ENCODE results near the gene FAM149B1.

The FAM149B1 gene

DNA sequence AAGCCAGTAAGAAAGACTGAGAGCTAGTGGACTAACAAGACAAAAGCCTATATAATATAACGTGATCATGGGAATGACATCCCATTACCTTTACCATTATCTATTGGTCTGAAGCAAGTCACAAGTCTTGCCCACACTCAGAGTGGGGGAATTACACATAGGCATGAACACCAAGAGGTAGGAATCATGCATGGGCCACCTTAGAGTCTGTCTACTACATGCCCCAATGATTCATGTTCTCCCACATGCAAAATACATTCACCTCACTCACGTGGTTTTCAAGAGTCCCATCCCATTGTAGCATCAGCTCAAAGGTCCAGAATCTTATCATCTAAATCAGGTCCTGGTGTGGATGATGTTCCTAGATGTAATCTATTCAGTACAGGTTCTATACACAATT lies 49.7 kb downstream of the FAM149B1 start:
- no peak overlapping the region for H3K4me3 ChIP-seq (ENCODE audit: low read depth, low read length)
- TF ChIP-seq, protein P1, sequence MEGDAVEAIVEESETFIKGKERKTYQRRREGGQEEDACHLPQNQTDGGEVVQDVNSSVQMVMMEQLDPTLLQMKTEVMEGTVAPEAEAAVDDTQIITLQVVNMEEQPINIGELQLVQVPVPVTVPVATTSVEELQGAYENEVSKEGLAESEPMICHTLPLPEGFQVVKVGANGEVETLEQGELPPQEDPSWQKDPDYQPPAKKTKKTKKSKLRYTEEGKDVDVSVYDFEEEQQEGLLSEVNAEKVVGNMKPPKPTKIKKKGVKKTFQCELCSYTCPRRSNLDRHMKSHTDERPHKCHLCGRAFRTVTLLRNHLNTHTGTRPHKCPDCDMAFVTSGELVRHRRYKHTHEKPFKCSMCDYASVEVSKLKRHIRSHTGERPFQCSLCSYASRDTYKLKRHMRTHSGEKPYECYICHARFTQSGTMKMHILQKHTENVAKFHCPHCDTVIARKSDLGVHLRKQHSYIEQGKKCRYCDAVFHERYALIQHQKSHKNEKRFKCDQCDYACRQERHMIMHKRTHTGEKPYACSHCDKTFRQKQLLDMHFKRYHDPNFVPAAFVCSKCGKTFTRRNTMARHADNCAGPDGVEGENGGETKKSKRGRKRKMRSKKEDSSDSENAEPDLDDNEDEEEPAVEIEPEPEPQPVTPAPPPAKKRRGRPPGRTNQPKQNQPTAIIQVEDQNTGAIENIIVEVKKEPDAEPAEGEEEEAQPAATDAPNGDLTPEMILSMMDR (IDR thresholded peaks at IDR 0.05; ENCODE audit: low read depth, low read length), result no peak

DNA sequence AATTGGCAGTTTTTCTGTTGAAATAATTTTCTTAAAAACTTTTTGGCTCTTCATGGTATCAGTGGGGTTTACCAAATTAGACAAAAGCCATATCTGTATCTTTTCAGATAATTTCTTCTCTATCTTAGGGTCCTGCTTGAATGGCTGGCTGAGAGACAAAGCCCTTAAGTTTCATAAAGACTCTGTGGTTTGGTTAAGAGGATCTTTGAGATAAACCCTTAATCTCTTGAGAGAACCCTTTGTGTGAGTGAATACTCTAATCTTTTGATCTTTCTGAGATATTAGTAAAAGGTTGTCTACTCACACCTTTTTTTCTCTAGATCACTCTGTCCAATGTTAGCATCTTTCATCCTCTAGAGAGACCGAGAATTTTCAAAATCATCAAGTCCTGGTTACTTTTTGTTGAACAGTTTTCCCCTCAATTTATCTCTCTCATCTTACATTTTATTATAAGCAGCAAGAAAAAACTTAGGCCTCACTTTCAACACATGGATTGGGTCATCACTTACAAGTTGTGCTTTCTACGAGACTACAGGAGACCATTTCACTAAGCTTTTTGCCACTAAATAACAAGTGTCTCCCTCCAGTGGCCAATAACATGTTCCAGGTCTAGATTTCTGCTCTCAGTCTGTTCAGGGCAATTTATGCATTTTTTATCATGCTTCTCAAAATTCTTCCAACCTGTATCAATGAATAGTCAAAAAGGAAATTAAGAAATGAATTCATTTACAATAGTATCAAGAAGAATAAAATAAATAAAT lies 50.7 kb downstream of the FAM149B1 start:
- TF ChIP-seq, protein P1 (IDR thresholded peaks at IDR 0.05; ENCODE audit: low read depth, low read length), result no peak; the same call in 1 of the 2 replicates
- no peak overlapping the region for H3K4me3 ChIP-seq (ENCODE audit: low read depth, low read length)

DNA sequence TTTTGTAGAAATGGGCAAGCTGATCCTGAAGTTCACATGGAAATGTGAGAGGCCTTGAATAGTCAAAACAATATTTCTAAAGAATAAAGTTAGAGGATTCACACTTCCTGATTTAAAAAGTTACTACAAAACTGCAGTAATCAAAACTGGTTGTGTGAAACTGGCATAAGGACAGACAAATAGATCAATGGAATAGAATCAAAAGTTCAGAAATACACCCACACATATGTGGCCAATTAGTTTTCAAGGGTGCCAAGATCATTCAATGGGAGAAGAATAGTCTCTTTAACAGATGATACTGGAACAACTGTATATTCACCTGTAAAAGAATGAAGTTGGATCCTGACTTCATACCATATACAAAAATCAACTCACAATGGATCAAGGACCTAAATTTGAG lies 51.5 kb downstream of the FAM149B1 start:
- TF ChIP-seq, protein P1 (IDR thresholded peaks at IDR 0.05; ENCODE audit: low read depth, low read length), result no peak
- no peak overlapping the region for H3K4me3 ChIP-seq (ENCODE audit: low read depth, low read length)

DNA sequence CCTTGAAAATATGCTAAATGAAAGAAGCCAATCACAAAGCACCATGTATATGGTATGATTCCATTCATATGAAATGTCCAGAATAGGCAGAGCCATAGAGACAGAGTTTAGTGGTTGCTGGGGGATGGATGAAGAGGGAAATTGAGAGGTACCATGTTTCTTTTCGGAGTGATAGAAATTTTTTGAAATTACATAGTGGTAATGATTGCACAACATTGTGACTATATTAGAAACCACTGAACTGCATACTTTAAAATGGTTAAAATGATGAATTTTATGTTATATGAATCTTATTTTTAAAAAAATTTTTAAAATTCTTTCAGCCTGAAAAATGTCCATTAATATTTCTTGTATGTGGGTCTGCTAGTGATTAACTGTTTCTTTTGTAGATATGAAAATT lies 53.1 kb downstream of the FAM149B1 start:
- TF ChIP-seq, protein P1 (IDR thresholded peaks at IDR 0.05; ENCODE audit: low read depth, low read length), result no peak
- no peak overlapping the region for H3K4me3 ChIP-seq (ENCODE audit: low read depth, low read length)

DNA sequence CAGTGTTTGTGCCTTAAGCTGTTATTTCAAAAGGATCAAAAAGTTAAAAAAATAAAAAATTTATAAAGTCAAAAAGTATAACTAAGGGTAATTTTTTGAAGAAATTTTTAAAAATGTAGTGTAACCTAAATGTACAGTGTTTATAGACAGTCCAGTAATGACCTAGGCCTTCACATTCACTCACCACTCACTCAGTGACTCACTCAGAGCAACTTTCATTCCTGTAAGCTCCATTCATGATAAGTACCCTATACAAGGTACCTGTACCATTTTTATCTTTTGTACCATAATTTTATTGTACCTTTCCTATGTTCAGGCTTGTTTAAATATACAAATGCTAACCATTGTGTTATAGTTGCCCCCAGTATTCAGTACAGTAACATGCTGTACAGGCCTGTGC lies 57.6 kb downstream of the FAM149B1 start:
- H3K4me3 ChIP-seq (ENCODE audit: low read depth, low read length), result no peak overlapping the region
- TF ChIP-seq, protein P1 (IDR thresholded peaks at IDR 0.05; ENCODE audit: low read depth, low read length), result no peak

DNA sequence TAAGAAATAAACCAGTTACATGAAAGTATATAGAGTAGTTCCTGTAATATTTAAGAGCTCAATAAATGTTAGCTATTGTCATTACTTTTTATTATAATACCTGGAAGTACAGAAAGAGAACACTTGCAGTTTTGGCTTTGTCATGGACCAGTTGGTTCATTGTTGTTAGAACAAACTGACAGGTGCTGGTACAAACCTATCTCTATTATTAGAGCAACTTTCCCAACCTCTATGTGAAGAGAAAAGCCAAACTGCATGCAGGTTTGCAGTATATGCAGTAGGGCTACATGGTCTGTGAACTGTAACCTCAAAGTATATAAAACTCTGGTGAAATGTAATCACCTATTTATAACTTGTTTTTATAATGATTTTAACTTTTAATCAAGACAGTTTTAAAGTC lies 58.7 kb downstream of the FAM149B1 start:
- H3K4me3 ChIP-seq (ENCODE audit: low read depth, low read length), result no peak overlapping the region
- TF ChIP-seq, protein P1 (IDR thresholded peaks at IDR 0.05; ENCODE audit: low read depth, low read length), result no peak

DNA sequence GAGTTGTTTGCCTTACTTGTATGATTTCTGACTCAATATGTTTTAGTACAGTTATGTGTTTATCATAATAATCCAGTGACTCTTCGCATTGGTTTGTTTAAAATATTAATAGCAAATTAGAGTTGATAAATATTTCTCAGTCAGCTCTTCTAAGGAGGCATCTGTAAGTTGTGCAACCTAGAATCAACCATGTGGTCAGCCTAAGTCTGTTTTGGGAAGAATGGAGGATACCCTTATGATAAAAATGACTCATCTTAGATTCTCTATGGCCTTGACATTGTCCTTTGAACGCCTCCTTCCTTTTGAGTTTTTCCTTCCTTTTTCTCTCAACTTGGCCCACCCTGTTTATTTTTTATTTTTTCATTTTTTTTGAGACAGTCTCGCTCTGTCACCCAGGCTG lies 60.3 kb downstream of the FAM149B1 start:
- TF ChIP-seq, protein P1 (IDR thresholded peaks at IDR 0.05; ENCODE audit: low read depth, low read length), result no peak
- no peak overlapping the region for H3K4me3 ChIP-seq (ENCODE audit: low read depth, low read length)
